ENCODE results near the gene AGBL4.

- peak; percentile 90 for TF ChIP-seq CTCF (IDR thresholded peaks at IDR 0.05)
- no peak for TF ChIP-seq ZFX (IDR thresholded peaks at IDR 0.05; ENCODE audit: borderline replicate concordance)
Measured at GRCh38 chr1:48677306-48678287, 1346.2 kb downstream of the AGBL4 start.

Measured in 22Rv1 (cell line).